B cell (primary cell): ENCODE results near the gene DDOST. TPM values are rescaled to one million over a fixed set of nuclear protein-coding genes. Genes with fewer than 3 reads are reported as not detected.

Experiments
- ATAC-seq: fragments of 200-7000 bp; cut with Tn5 transposase; one replicate; pipeline ENCODE4 v1.10.0; 2021; ENCODE audit warnings: low read depth, mild to moderate bottlenecking, moderate number of reproducible peaks, moderate library complexity
- CTCF ChIA-PET: fragments of 350-600 bp; sonication (Branson Sonifier 250); formaldehyde crosslinking; loops from one replicate; lab custom pipeline; 2021; ENCODE audit warnings: antibody characterized with exemption, inconsistent platforms; lab: Charles Lee
- POLR2A ChIA-PET: fragments of 350-600 bp; sonication (Branson Sonifier 250); formaldehyde crosslinking; loops from one replicate; lab custom pipeline; 2021; ENCODE audit warnings: antibody characterized with exemption; lab: Charles Lee
- DNase-seq: peaks from one replicate; pipeline ENCODE4 v3.0.0; 2013
- H2AFZ ChIP-seq: 2 replicates; pipeline ENCODE4 v1.6.1; 2012; ENCODE audit warnings: mild to moderate bottlenecking, low read depth, low read length; ENCODE audit not compliant: insufficient read depth, poor library complexity, severe bottlenecking
- H3K27ac ChIP-seq, 2 donors: 1 replicate in 1 of 2; 2 replicates in 1 of 2; pipeline ENCODE4 v1.5.1; 2012 to 2013; ENCODE audit warnings: low read length in 2 of 2, mild to moderate bottlenecking in 2 of 2, moderate library complexity in 1 of 2
- H3K27me3 ChIP-seq, 4 experiments: fragments of 200-600 bp in 1 of 4; sonication (generic) in 1 of 4; replicated peaks in 1 of 4; 1 replicate in 2 of 4; 2 replicates in 2 of 4; pipeline versions ENCODE4 v1.6.1 to v1.7.0; 2013 to 2016; ENCODE audit warnings: low read length in 3 of 4, mild to moderate bottlenecking in 2 of 4, mixed read lengths in 1 of 4, moderate library complexity in 1 of 4; ENCODE audit not compliant: insufficient read depth in 4 of 4, control insufficient read depth in 3 of 4; ENCODE audit errors: control extremely low read depth in 1 of 4
- H3K36me3 ChIP-seq, 2 experiments: replicated peaks in 1 of 2; 1 replicate in 1 of 2; 2 replicates in 1 of 2; pipeline versions ENCODE4 v1.6.1 to v1.7.1; 2013; ENCODE audit warnings: low read length in 1 of 2; ENCODE audit not compliant: insufficient read depth in 2 of 2, control insufficient read depth in 1 of 2; ENCODE audit errors: control extremely low read depth in 1 of 2, extremely low read depth in 1 of 2
- H3K4me1 ChIP-seq, 2 donors: fragments of 200-600 bp in 1 of 2; sonication (generic) in 1 of 2; 1 replicate in 1 of 2; 2 replicates in 1 of 2; pipeline versions ENCODE4 v1.5.1 to v1.6.1; 2013 to 2017; ENCODE audit warnings: low read length in 2 of 2; ENCODE audit not compliant: control insufficient read depth in 2 of 2, insufficient read depth in 2 of 2
- H3K4me2 ChIP-seq: replicated peaks from 2 replicates; pipeline ENCODE3; 2012; ENCODE audit warnings: mild to moderate bottlenecking, low read depth, low read length; ENCODE audit not compliant: poor library complexity, severe bottlenecking
- H3K4me3 ChIP-seq, 5 experiments: fragments of 200-600 bp in 1 of 5; sonication (generic) in 1 of 5; 1 replicate in 3 of 5; 2 replicates in 2 of 5; pipeline versions ENCODE4 v1.5.1 to v1.7.0; 2011 to 2016; ENCODE audit warnings: low read length in 4 of 5, mild to moderate bottlenecking in 4 of 5, low read depth in 2 of 5, control low read depth in 1 of 5, moderate library complexity in 1 of 5; ENCODE audit not compliant: insufficient read depth in 1 of 5; ENCODE audit errors: control extremely low read depth in 1 of 5, extremely low read depth in 1 of 5
- H3K79me2 ChIP-seq: fragments of 200-600 bp; sonication (generic); one replicate; pipeline ENCODE4 v1.6.0; 2016; ENCODE audit warnings: low read length; ENCODE audit not compliant: control insufficient read depth, insufficient read depth
- H3K9ac ChIP-seq: fragments of 200-600 bp; sonication (generic); 2 replicates; pipeline ENCODE4 v1.6.1; 2017; ENCODE audit warnings: mild to moderate bottlenecking, low read length, moderate library complexity
- H3K9me3 ChIP-seq, 3 donors: one replicate each; pipeline versions ENCODE4 v1.6.1 to v1.7.1; 2013; ENCODE audit warnings: low read length in 2 of 3; ENCODE audit not compliant: control insufficient read depth in 2 of 3, insufficient read depth in 1 of 3; ENCODE audit errors: control extremely low read depth in 1 of 3
- H4K20me1 ChIP-seq: 2 replicates; pipeline ENCODE4 v1.6.0; 2012; ENCODE audit warnings: mild to moderate bottlenecking, low read length; ENCODE audit not compliant: insufficient read depth, control insufficient read depth, poor library complexity, severe bottlenecking
- H3K27ac Mint-ChIP-seq: one replicate; pipeline ENCODE4 v1.8.0; 2021; ENCODE audit warnings: mixed read lengths
- H3K27me3 Mint-ChIP-seq: one replicate; pipeline ENCODE4 v1.8.0; 2021; ENCODE audit warnings: mixed read lengths
- H3K4me1 Mint-ChIP-seq: one replicate; pipeline ENCODE4 v1.8.0; 2021; ENCODE audit warnings: mixed read lengths
- H3K4me3 Mint-ChIP-seq: one replicate; pipeline ENCODE4 v1.8.0; 2021; ENCODE audit warnings: mixed read lengths
- H3K9me3 Mint-ChIP-seq: one replicate; pipeline ENCODE4 v1.8.0; 2022; ENCODE audit warnings: mixed read lengths; ENCODE audit not compliant: insufficient read depth
- CTCF ChIP-seq: fragments of 200-600 bp; IDR thresholded peaks from one replicate; pipeline ENCODE4 v1.8.0; 2022; ENCODE audit warnings: antibody characterized with exemption, mild to moderate bottlenecking
- EZH2 ChIP-seq: IDR thresholded peaks from 2 replicates; pipeline ENCODE4 v1.6.1; 2012; ENCODE audit warnings: borderline replicate concordance, low read depth, mild to moderate bottlenecking, moderate library complexity, low read length; ENCODE audit not compliant: insufficient read depth, poor library complexity, severe bottlenecking
- WGBS: methylation state at CpG from one replicate; pipeline ENCODE4 v1.1.5; 2013; ENCODE audit warnings: missing lambda C conversion rate; ENCODE audit not compliant: insufficient coverage; 5-methylcytosine and 5-hydroxymethylcytosine counted together
- intact Hi-C: fragments of 100-400 bp; cut with micrococcal nuclease; formaldehyde crosslinking; loops from one replicate; pipeline ENCODE4 v1.10.0; 2022
- polyA plus RNA-seq: library from polyadenylated mRNA; depleted of rRNA; stranded (reverse); fragments of >200 nt; gene quantifications from 2 replicates; pipeline ENCODE4 v1.2.3, GENCODE V29; 2012
- total RNA-seq, 2 donors: library from RNA; stranded (reverse); fragments of 120-200 nt in 1 of 2; gene quantifications; 1 replicate in 1 of 2; 2 replicates in 1 of 2; pipeline versions ENCODE4 v1.2.3 to v1.2.4, GENCODE V29; 2013 to 2022

Gene DDOST
- total and polyA plus RNA-seq, 2 donors (not counting 1 experiment from before 2014, with no cell fraction given) = 73.5 to 99.2 TPM

DNA sequence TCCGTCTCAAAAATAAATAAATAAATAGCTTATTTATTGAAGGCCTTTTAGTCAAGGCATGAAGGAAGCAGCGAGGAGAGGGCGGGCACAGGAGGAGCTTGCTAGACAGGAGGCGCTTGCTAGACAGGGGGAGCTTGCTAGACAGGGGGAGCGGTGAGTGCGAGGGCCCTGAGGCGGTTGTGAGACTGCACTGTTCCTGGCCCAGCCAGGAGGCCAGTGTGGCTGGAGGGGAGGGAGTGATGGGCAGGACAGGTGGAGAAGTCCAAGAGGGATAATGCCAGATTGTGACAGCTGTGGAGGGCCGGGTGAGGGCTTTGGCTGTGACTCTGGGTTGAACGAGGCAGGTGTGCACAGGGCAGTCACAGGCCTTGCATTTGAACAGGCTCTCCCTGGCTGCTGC lies 38.4 kb upstream of the DDOST start:
- Histone ChIP-seq H3K9ac (no peak overlapping the region), H3K27me3 (no peaks in the 10 kb centered on the region), H4K20me1 (no peaks in the 10 kb centered on the region), H3K36me3 (no peaks in the 10 kb centered on the region), H3K27ac (no peak overlapping the region), H3K4me3 (no peak overlapping the region), H2AFZ (no peak overlapping the region), H3K9me3 (no peaks in the 10 kb centered on the region), H3K4me1 (peaks cover 0 to 8% of the 10 kb centered on the region in 2 donors), H3K4me2 (no peak overlapping the region), H3K79me2 (no peaks in the 10 kb centered on the region)
- ChIA-PET POLR2A (no interaction called here), CTCF (interaction anchor here (1.3 to 7.6 kb wide), 2 partner anchors 35 to 495 kb away, joined by 5 to 130 read pairs; no protein-coding TSS in a partner anchor)
- ATAC-seq (no peak), DNase-seq (no peak)
- WGBS = 94% methylated on average over 8 of the region's 9 CpGs
- intact Hi-C loops = no loop called here
- peaks cover 4% of the 10 kb centered on the region for H3K4me1 Mint-ChIP-seq
- TF ChIP-seq CTCF = no peak
- TF ChIP-seq EZH2 = no peak
- no peak overlapping the region for H3K27ac Mint-ChIP-seq
- no peaks in the 10 kb centered on the region for H3K27me3 Mint-ChIP-seq
- no peaks in the 10 kb centered on the region for H3K9me3 Mint-ChIP-seq
- H3K4me3 Mint-ChIP-seq = no peak overlapping the region

- 98% methylated on average over 8 of the region's 18 CpGs for WGBS
- Histone ChIP-seq H3K27ac (no peak overlapping the region), H3K9ac (no peak overlapping the region), H3K4me3 (no peak overlapping the region), H3K79me2 (no peaks in the 10 kb centered on the region), H4K20me1 (no peaks in the 10 kb centered on the region), H3K4me2 (no peak overlapping the region), H3K27me3 (no peaks in the 10 kb centered on the region), H3K36me3 (no peaks in the 10 kb centered on the region), H2AFZ (no peak overlapping the region), H3K4me1 (peaks cover 0 to 8% of the 10 kb centered on the region in 2 donors), H3K9me3 (no peaks in the 10 kb centered on the region)
- Mint-ChIP-seq H3K4me3 (peak overlapping the region; percentile 41), H3K9me3 (no peaks in the 10 kb centered on the region), H3K27me3 (no peaks in the 10 kb centered on the region), H3K27ac (no peak overlapping the region), H3K4me1 (peaks cover 4% of the 10 kb centered on the region)
- TF ChIP-seq CTCF = no peak
- no peak for TF ChIP-seq EZH2
- ATAC-seq (no peak), DNase-seq (no peak)
- POLR2A ChIA-PET = no interaction called here
- intact Hi-C loops = no loop called here
- CTCF ChIA-PET = interaction anchor here (1.3 to 7.6 kb wide), 3 partner anchors 36 to 496 kb away, joined by 3 to 130 read pairs (median 5); no protein-coding TSS in a partner anchor
Measured at GRCh38 chr1:20698195-20698910, 37.2 kb upstream of the DDOST start.
